Natural killer cell (primary cell): ENCODE results near the gene GPATCH2. TPM values are rescaled to one million over a fixed set of nuclear protein-coding genes. Genes with fewer than 3 reads are reported as not detected.

ENCODE experiments used
- ATAC-seq, 3 donors: fragments of 150-1000 bp in 2 of 3; fragments of 200-7000 bp in 1 of 3; cut with Tn5 transposase; 1 replicate in 1 of 3; 2 replicates in 2 of 3; pipeline ENCODE4 v1.10.0; 2021; ENCODE audit warnings: mild to moderate bottlenecking in 2 of 3, moderate library complexity in 2 of 3
- DNase-seq, 2 donors: peaks; one replicate each; pipeline versions ENCODE4 v3.0.0 to v3.0.0-alpha.2; 2013 to 2021; ENCODE audit warnings: mixed read lengths in 1 of 2
- H3K27ac ChIP-seq: one replicate; pipeline ENCODE4 v1.5.1; 2013; ENCODE audit warnings: mild to moderate bottlenecking, low read length
- H3K27me3 ChIP-seq: one replicate; pipeline ENCODE4 v1.6.1; 2013; ENCODE audit warnings: low read length; ENCODE audit not compliant: control insufficient read depth, insufficient read depth
- H3K36me3 ChIP-seq: one replicate; pipeline ENCODE4 v1.6.1; 2013; ENCODE audit warnings: low read length; ENCODE audit not compliant: control insufficient read depth, insufficient read depth
- H3K4me1 ChIP-seq: one replicate; pipeline ENCODE4 v1.6.1; 2013; ENCODE audit warnings: low read length; ENCODE audit not compliant: control insufficient read depth, insufficient read depth
- H3K4me3 ChIP-seq: one replicate; pipeline ENCODE4 v1.5.1; 2013; ENCODE audit warnings: low read length
- H3K9me3 ChIP-seq: one replicate; pipeline ENCODE4 v1.6.1; 2013; ENCODE audit warnings: low read length; ENCODE audit not compliant: control insufficient read depth, insufficient read depth
- H3K27ac Mint-ChIP-seq, 2 donors: one replicate each; pipeline ENCODE4 v1.8.0; 2022; ENCODE audit warnings: mild to moderate bottlenecking in 2 of 2, mixed read lengths in 2 of 2, moderate library complexity in 1 of 2
- H3K27me3 Mint-ChIP-seq, 2 donors: one replicate each; pipeline ENCODE4 v1.8.0; 2022; ENCODE audit warnings: low read depth in 2 of 2, mixed read lengths in 2 of 2
- H3K36me3 Mint-ChIP-seq: one replicate; pipeline ENCODE4 v1.8.0; 2022; ENCODE audit warnings: mixed read lengths
- H3K4me1 Mint-ChIP-seq, 2 donors: one replicate each; pipeline ENCODE4 v1.8.0; 2022; ENCODE audit warnings: mixed read lengths in 2 of 2
- H3K4me3 Mint-ChIP-seq: one replicate; pipeline ENCODE4 v1.8.0; 2022; ENCODE audit warnings: mild to moderate bottlenecking, moderate library complexity, mixed read lengths
- H3K9me3 Mint-ChIP-seq, 2 donors: one replicate each; pipeline ENCODE4 v1.8.0; 2022; ENCODE audit warnings: mixed read lengths in 2 of 2
- WGBS: methylation state at CpG from one replicate; pipeline ENCODE4 v1.1.7; 2013; ENCODE audit warnings: missing lambda C conversion rate; ENCODE audit not compliant: insufficient coverage; 5-methylcytosine and 5-hydroxymethylcytosine counted together
- intact Hi-C: fragments of 100-400 bp; cut with micrococcal nuclease; formaldehyde crosslinking; loops from one replicate; pipeline ENCODE4 v1.14.2; 2022
- total RNA-seq, 4 donors: library from RNA; stranded (reverse); fragments of 120-200 nt in 1 of 4; gene quantifications; one replicate each; pipeline versions ENCODE4 v1.2.3 to v1.2.4, GENCODE V29; 2013 to 2022
- TF ChIP-seq, protein P1 (sequence below): fragments of 200-600 bp; IDR thresholded peaks from one replicate; pipeline ENCODE4 v1.8.0; 2022; ENCODE audit warnings: antibody characterized with exemption

GPATCH2 gene
- total RNA-seq, 3 donors from 2014 or later (not counting 1 experiment from before 2014, with no cell fraction given): 10.4 to 15.4 (median 11.7) TPM

DNA sequence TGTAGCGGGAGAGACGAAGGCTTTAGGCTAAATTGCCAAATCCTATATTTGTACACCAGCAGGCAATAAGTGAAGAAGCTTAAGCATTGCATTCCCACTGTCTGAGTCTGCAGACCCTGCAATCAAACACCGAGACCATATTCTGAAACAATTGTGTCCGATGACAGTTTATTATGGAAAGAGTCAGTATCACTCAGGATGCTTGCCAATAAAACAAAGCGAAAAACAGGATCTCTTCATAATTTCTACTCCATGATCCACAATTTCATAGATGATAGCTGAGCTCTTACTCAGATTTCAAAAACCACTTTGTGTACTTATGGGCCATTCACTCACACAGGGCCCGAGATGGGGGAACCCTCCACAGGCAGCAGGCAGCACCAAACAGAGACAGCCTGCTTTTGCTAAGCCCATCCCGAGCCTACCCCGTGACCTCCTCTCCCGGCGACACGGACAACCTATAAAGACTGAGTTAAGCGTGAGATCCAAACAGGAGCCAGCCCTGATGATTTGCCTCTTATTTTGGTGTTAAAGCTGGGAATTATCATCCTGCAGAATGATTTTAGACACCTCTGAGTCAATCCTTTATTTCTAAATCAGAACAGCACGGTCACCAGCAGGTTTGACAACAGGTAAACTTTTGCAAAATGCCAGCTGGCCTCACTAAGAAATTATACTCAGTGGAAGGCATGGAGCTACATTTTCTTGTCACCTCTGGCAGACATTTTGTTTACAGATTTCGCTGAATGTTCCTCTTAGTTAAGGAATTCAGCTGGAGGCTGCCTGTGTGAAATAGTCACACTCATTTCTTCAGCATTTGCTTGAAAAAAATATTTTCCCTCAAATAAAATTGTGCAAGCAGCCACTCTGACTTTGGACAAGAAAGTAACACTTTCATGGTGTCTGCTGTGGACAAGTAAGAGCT lies 212.4 kb downstream of the GPATCH2 start:
- WGBS: 88% methylated on average over 14 of the region's 14 CpGs
- H3K4me3 Mint-ChIP-seq: no peak overlapping the region
- no peak overlapping the region for H3K4me3 ChIP-seq
- TF ChIP-seq, protein P1, sequence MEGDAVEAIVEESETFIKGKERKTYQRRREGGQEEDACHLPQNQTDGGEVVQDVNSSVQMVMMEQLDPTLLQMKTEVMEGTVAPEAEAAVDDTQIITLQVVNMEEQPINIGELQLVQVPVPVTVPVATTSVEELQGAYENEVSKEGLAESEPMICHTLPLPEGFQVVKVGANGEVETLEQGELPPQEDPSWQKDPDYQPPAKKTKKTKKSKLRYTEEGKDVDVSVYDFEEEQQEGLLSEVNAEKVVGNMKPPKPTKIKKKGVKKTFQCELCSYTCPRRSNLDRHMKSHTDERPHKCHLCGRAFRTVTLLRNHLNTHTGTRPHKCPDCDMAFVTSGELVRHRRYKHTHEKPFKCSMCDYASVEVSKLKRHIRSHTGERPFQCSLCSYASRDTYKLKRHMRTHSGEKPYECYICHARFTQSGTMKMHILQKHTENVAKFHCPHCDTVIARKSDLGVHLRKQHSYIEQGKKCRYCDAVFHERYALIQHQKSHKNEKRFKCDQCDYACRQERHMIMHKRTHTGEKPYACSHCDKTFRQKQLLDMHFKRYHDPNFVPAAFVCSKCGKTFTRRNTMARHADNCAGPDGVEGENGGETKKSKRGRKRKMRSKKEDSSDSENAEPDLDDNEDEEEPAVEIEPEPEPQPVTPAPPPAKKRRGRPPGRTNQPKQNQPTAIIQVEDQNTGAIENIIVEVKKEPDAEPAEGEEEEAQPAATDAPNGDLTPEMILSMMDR: no peak
- H3K27me3 Mint-ChIP-seq: no peaks in the 10 kb centered on the region
- H3K4me1 ChIP-seq: no peaks in the 10 kb centered on the region
- H3K27ac Mint-ChIP-seq: no peak overlapping the region
- peaks cover 6% of the 10 kb centered on the region in 2 donors for H3K9me3 Mint-ChIP-seq
- no peaks in the 10 kb centered on the region for H3K27me3 ChIP-seq
- H3K9me3 ChIP-seq: no peaks in the 10 kb centered on the region
- no peak overlapping the region for H3K27ac ChIP-seq
- no peaks in the 10 kb centered on the region for H3K4me1 Mint-ChIP-seq
- no peaks in the 10 kb centered on the region for H3K36me3 ChIP-seq
- intact Hi-C loops: no loop called here
- DNase-seq: no peak
- no peak for ATAC-seq
- H3K36me3 Mint-ChIP-seq: no peaks in the 10 kb centered on the region

DNA sequence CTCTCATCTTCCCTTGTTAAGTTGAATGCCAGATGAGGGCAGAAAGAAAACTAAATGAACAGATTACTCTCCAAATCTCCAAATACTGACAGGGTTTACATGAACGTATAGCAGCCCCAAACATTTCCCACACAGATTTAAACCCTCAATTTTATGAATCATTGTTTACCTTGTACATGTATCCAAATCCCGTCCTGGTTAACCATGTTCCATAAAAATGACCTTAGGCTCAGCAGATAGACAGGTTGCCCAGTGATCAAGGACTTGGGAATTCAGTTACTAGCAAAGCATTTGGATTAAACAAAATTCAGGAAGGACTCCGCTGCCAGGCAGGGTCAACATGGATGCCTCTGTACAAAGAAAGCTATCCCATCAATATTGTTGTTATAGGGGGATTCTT lies 213.5 kb downstream of the GPATCH2 start:
- WGBS: 76% methylated on average over 3 of the region's 3 CpGs
- TF ChIP-seq, protein P1: no peak
- Mint-ChIP-seq H3K27me3 (no peaks in the 10 kb centered on the region), H3K4me1 (no peaks in the 10 kb centered on the region), H3K36me3 (no peaks in the 10 kb centered on the region), H3K27ac (no peak overlapping the region), H3K4me3 (no peak overlapping the region), H3K9me3 (peaks cover 6% of the 10 kb centered on the region in 2 donors)
- ATAC-seq (no peak), DNase-seq (no peak)
- H3K36me3 ChIP-seq: no peaks in the 10 kb centered on the region
- intact Hi-C loops: no loop called here
- no peak overlapping the region for H3K27ac ChIP-seq
- no peaks in the 10 kb centered on the region for H3K9me3 ChIP-seq
- no peaks in the 10 kb centered on the region for H3K27me3 ChIP-seq
- no peak overlapping the region for H3K4me3 ChIP-seq
- H3K4me1 ChIP-seq: no peaks in the 10 kb centered on the region

DNA sequence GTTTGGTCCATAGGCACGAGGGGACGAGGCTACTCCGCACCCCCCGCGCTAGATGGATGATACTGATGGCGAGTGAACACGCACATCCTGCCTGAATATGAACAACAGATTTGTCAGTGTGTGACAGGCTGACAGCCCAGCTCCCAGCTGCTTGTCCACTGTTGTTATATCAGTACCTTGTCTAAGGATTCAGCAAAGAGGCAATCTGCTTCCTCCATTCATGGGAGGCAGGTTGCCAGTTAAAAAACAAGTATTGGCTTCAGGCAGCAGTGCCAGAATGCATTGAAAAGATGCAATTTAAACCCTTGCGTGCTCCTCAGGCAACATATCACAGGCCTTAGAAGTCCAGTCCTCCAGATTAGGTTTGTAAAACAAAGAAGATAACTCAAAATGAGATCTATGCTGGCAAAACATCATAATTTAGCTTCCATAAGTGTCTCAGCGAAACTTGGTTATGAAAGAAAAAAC lies 223.3 kb downstream of the GPATCH2 start:
- Mint-ChIP-seq H3K36me3 (no peaks in the 10 kb centered on the region), H3K27ac (no peak overlapping the region), H3K9me3 (peaks cover 2 to 4% of the 10 kb centered on the region in 2 donors), H3K4me3 (no peak overlapping the region), H3K27me3 (no peaks in the 10 kb centered on the region), H3K4me1 (no peaks in the 10 kb centered on the region)
- H3K4me3 ChIP-seq: no peak overlapping the region
- H3K36me3 ChIP-seq: no peaks in the 10 kb centered on the region
- H3K4me1 ChIP-seq: no peaks in the 10 kb centered on the region
- no peaks in the 10 kb centered on the region for H3K9me3 ChIP-seq
- TF ChIP-seq, protein P1: no peak
- DNase-seq (no peak), ATAC-seq (no peak)
- WGBS: 86% methylated on average over 9 of the region's 9 CpGs
- no peak overlapping the region for H3K27ac ChIP-seq
- no peaks in the 10 kb centered on the region for H3K27me3 ChIP-seq
- intact Hi-C loops: no loop called here
